Left lobe of liver (tissue), 2 donors: ENCODE measurements around the gene PTPRM. TPM values are rescaled to one million over a fixed set of nuclear protein-coding genes. Genes with fewer than 3 reads are reported as not detected.
"Not testable (repeated sequence)": the region's sequence is repeated elsewhere in the genome, so short reads cannot be mapped to it uniquely, and the experiment has no call there.

Experiments used
- ATAC-seq: fragments of 200-7000 bp; cut with Tn5 transposase; one replicate; pipeline ENCODE4 v1.9.1; 2020; ENCODE audit warnings: mild to moderate bottlenecking, moderate library complexity
- DNase-seq: peaks from one replicate; pipeline ENCODE4 v3.0.0-alpha.2; 2020; ENCODE audit warnings: low spot score
- total RNA-seq: library from RNA; stranded (reverse); gene quantifications from one replicate; pipeline ENCODE4 v1.2.1, GENCODE V29; 2021
- donor health status: DM: no; HTN: no; CAD: no; lungs with moderate emphysema.
- donor health status: DM: no; HTN: yes; CAD: no.

The PTPRM gene
- total RNA-seq, 1 donor from 2014 or later, result 34.7 TPM

- no peak for DNase-seq
- no peak for ATAC-seq
These were observed 858.0 kb downstream of the PTPRM start for GRCh38 chr18:8424917-8425725.

- DNase-seq (no peak), ATAC-seq (no peak)
These were observed 859.3 kb downstream of the PTPRM start for GRCh38 chr18:8426401-8426800.

GRCh38 chr18:8427339-8427738, 860.2 kb downstream of the PTPRM start:
- DNase-seq (no peak), ATAC-seq (no peak)

- peak; percentile 32 for DNase-seq
- ATAC-seq, result no peak
These were observed 861.8 kb downstream of the PTPRM start for GRCh38 chr18:8428951-8429350.

GRCh38 chr18:8431036-8431435, 863.9 kb downstream of the PTPRM start:
- peak; percentile 5 for DNase-seq
- no peak for ATAC-seq

- DNase-seq (peak; percentile 38), ATAC-seq (no peak)
These were observed 866.2 kb downstream of the PTPRM start for GRCh38 chr18:8433323-8433722.

GRCh38 chr18:8433771-8434170, 866.7 kb downstream of the PTPRM start:
- no peak for DNase-seq
- ATAC-seq, result no peak

- peak; percentile 19 for DNase-seq
- no peak for ATAC-seq
These were observed 868.3 kb downstream of the PTPRM start for GRCh38 chr18:8435376-8435775.

GRCh38 chr18:8439055-8439454, 871.9 kb downstream of the PTPRM start:
- DNase-seq, result peak; percentile 30
- no peak for ATAC-seq

GRCh38 chr18:8443505-8443904, 876.4 kb downstream of the PTPRM start:
- DNase-seq (no peak), ATAC-seq (no peak)

GRCh38 chr18:8446936-8447335, 879.8 kb downstream of the PTPRM start:
- DNase-seq, ATAC-seq: not testable (repeated sequence)

- ATAC-seq, result no peak
These were observed 881.0 kb downstream of the PTPRM start for GRCh38 chr18:8448130-8448529.

GRCh38 chr18:8450013-8450412, 882.9 kb downstream of the PTPRM start:
- peak; percentile 57 for ATAC-seq
- no peak for DNase-seq

More at GRCh38 chr18:8448130-8448529, 881.0 kb downstream of the PTPRM start:
- DNase-seq, result no peak

- peak; percentile 34 for ATAC-seq
- DNase-seq, result no peak
These were observed 884.0 kb downstream of the PTPRM start for GRCh38 chr18:8450898-8451665.

GRCh38 chr18:8453528-8453927, 886.4 kb downstream of the PTPRM start:
- DNase-seq (no peak), ATAC-seq (no peak)

GRCh38 chr18:8454136-8454535, 887.0 kb downstream of the PTPRM start:
- ATAC-seq (no peak), DNase-seq (no peak)

GRCh38 chr18:8455661-8456614, 888.8 kb downstream of the PTPRM start:
- ATAC-seq, result no peak
- DNase-seq, result no peak
